Choroid plexus epithelial cell (primary cell): Measurements from ENCODE around the gene SYNJ2.

Experiments
- DNase-seq: peaks from one replicate; pipeline ENCODE4 v3.0.0-alpha.2; 2010; ENCODE audit warnings: low read depth
- H3K4me3 ChIP-seq: 2 replicates; pipeline ENCODE4 v1.5.1; 2011; ENCODE audit warnings: low read depth, mild to moderate bottlenecking, control low read depth, low read length, moderate library complexity
- TF ChIP-seq, protein P1 (sequence below): conservative IDR thresholded peaks from 2 replicates; pipeline ENCODE4 v1.5.1; 2011; ENCODE audit warnings: low read depth, mild to moderate bottlenecking, control low read depth, inconsistent platforms, low read length, moderate library complexity

SYNJ2 gene

DNA sequence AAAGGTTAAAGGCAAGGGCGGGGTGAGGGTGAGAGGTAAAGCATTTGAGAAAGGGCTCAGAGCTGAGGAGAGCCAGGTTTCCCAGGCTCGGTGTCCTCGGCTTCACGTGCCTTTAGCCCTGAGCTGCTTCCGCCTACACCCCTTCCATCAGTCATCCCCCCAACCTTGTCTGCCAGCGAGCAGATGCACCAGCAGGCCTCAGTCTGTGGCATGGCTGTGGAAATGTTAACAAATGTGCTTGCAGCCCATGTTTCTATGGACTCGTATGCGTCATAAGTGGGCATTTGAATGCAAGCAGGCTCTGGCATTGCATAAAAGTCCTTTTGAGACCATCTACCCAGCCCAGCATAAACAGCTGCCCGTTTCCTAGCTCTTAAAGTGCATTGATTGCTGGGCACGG lies 88.8 kb downstream of the SYNJ2 start:
- TF ChIP-seq, protein P1, sequence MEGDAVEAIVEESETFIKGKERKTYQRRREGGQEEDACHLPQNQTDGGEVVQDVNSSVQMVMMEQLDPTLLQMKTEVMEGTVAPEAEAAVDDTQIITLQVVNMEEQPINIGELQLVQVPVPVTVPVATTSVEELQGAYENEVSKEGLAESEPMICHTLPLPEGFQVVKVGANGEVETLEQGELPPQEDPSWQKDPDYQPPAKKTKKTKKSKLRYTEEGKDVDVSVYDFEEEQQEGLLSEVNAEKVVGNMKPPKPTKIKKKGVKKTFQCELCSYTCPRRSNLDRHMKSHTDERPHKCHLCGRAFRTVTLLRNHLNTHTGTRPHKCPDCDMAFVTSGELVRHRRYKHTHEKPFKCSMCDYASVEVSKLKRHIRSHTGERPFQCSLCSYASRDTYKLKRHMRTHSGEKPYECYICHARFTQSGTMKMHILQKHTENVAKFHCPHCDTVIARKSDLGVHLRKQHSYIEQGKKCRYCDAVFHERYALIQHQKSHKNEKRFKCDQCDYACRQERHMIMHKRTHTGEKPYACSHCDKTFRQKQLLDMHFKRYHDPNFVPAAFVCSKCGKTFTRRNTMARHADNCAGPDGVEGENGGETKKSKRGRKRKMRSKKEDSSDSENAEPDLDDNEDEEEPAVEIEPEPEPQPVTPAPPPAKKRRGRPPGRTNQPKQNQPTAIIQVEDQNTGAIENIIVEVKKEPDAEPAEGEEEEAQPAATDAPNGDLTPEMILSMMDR = no peak
- H3K4me3 ChIP-seq = no peak overlapping the region
- DNase-seq = no peak

DNA sequence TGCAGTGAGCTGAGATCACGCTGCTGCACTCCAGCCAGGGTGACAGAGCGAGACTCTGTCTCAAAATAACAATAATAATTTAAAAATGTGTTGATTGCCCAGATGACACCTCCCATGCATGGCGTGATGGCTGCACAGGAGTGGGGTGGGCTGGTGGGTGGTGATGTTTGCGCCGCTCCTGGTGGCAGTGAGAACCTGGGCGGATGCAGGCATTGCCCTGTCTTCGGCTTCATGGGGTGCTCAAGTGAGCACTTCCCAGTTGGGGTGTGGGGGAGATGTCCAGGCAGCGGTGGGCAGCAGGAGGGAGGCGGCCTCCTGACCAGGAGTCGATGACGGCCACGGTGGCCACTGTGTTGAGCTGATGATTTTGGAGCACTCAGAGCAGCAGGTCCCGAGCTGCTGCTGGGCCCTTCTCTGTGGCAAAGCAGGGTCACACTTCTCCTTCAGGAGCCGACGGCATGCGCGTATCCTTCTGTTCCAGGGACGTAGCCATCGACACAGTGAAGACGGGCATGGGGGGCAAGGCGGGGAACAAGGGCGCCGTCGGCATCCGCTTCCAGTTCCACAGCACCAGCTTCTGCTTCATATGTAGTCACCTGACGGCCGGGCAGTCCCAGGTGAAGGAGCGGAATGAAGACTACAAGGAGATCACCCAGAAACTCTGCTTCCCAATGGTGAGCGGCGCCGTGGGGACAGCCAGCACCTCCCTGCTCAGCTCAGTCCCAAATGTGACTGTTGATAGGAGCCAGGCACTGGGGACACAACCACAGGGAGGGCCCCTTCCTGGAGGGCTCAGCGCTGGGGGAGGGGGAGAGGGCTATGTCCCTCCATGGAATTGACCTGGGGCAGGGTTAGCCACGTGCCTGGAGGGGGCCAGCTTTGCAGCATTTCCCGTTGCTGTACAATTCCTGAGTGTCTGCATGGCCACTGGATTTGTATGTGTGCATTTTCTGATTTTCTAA lies 89.7 kb downstream of the SYNJ2 start:
- DNase-seq = no peak
- TF ChIP-seq, protein P1 = no peak
- no peak overlapping the region for H3K4me3 ChIP-seq

DNA sequence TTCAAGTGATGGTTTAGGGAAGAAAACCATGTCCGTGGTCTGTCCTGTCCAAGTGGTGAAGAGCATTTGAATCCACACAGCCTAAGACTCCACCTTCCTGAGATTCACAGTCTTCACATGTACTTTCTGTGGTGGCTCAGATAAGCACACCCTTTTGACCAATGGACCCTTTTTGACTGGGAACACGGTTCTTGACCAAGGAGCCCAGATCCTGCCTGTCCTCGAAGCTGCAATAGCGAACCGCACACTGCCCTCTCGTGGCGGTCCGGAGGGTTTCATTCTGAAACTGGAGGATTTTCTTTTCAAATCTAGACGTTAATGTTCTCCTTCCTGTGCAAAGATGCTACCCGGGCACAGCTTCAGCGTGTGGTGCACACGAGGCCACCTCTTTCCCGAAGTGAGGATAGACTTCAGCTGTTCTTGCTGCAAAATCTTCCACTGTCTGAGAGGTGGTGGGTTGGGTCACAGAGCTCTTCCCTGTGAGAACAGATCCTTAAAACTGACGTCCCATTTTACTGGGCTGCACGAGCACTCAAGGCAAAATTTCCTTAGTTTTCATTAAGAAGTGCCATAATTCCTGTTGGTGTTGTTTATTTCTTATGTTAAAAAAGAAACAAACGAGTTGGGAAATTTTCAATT lies 90.5 kb downstream of the SYNJ2 start:
- peak; percentile 86 for DNase-seq
- no peak overlapping the region for H3K4me3 ChIP-seq
- TF ChIP-seq, protein P1 = peak; percentile 92

DNA sequence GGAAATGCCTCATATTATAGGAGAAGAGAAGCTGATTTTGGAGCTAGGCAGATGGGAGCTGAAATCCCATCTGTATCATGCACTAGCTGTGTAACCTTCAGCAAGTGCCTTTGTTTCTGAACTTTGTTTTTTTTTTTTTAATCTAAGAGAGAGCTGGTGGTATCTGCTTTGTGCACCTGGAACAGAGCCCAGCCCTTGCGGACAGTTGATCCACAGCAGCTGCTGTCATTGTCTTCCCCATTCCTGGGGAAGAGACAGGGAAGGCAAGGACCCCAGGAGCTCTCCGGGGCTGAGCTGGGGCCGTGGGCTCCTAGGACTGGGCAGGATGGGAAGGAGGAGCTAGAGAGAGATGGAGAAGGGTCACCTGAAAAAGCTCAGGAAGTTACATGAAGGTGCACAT lies 92.1 kb downstream of the SYNJ2 start:
- no peak for DNase-seq
- H3K4me3 ChIP-seq = no peak overlapping the region
- TF ChIP-seq, protein P1 = no peak

DNA sequence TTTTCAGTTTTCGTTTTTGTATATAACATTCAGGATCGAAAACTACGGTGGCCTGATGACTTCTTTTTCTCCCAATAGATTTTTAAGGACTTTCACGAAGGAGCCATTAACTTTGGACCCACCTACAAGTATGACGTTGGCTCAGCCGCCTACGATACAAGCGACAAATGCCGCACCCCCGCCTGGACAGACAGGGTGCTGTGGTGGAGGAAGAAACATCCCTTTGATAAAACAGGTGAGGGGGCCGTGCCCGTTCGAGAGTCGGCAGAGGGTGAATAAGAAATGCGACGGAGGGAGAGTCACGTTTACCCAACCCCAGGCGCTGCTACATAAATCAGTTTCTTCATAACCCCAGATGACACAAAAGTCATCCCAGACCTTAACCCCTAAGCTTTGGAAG lies 94.9 kb downstream of the SYNJ2 start:
- no peak overlapping the region for H3K4me3 ChIP-seq
- TF ChIP-seq, protein P1 = no peak
- no peak for DNase-seq

DNA sequence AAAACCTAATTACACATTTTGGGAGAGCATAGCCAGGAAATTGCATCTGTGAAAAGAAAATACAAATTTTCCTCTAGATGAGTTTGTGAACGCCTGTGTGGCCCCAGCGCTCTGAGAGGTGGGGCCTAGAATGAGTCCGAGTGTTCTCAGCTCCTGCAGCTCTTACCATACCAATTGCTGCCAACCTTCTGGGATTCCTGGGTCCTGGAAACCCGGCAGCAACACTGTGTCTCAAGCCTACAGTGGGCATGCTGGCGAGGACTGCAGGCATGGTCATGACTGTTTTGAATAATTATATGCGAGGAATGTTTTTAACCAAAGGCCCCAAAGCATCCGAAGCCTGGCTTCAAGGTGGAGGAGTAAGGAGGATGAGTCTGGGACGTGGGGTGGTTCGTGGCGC lies 96.0 kb downstream of the SYNJ2 start:
- no peak for DNase-seq
- TF ChIP-seq, protein P1 = no peak

More for the DNA sequence above, 96.0 kb downstream of the SYNJ2 start:
- no peak overlapping the region for H3K4me3 ChIP-seq
